GM23338 (cell line): ENCODE measurements around the gene RFNG.

Source experiments
- CREB1 ChIP-seq: fragments of 250-450 bp; sonication (Bioruptor Pico); IDR thresholded peaks from 2 replicates; pipeline ENCODE4 v1.5.0; 2020; ENCODE audit warnings: low read depth, mild to moderate bottlenecking, moderate library complexity
- EZH2 ChIP-seq: fragments of 200-600 bp; sonication (generic); IDR thresholded peaks from one replicate; pipeline ENCODE4 v1.8.0; 2017; ENCODE audit warnings: antibody characterized with exemption, mild to moderate bottlenecking, low read depth; ENCODE audit not compliant: unreplicated experiment
- EZH2phosphoT487 ChIP-seq: fragments of 200-600 bp; sonication (generic); IDR thresholded peaks from one replicate; pipeline ENCODE4 v1.8.1; 2018; ENCODE audit warnings: antibody characterized with exemption; ENCODE audit not compliant: unreplicated experiment
- JUNB ChIP-seq: IDR thresholded peaks from one replicate; pipeline ENCODE4 v1.6.1; 2016; ENCODE audit warnings: antibody characterized with exemption; ENCODE audit not compliant: unreplicated experiment
- NANOG ChIP-seq: IDR thresholded peaks from 2 replicates; pipeline ENCODE4 v1.6.1; 2016; ENCODE audit warnings: antibody characterized with exemption, borderline replicate concordance
- POLR2AphosphoS5 ChIP-seq: IDR thresholded peaks from 2 replicates; pipeline ENCODE4 v1.6.1; 2016; ENCODE audit warnings: antibody characterized with exemption, low read depth
- STAT1 ChIP-seq: IDR thresholded peaks from one replicate; pipeline ENCODE4 v1.6.1; 2016; ENCODE audit warnings: antibody characterized with exemption; ENCODE audit not compliant: unreplicated experiment
- TF ChIP-seq, protein P1 (sequence below), 2 experiments: fragments of 200-600 bp in 1 of 2; sonication (generic) in 1 of 2; conservative IDR thresholded peaks; 2 replicates each; pipeline versions ENCODE4 v1.5.1 to v1.6.1; 2016 to 2017; ENCODE audit warnings: antibody characterized with exemption in 2 of 2, low read depth in 2 of 2, mild to moderate bottlenecking in 2 of 2, moderate library complexity in 1 of 2
- TF ChIP-seq, protein P2 (sequence below): IDR thresholded peaks from one replicate; pipeline ENCODE4 v1.6.1; 2018; ENCODE audit warnings: antibody characterized with exemption; ENCODE audit not compliant: unreplicated experiment
- TF ChIP-seq, protein P3 (sequence below): IDR thresholded peaks from 2 replicates; pipeline ENCODE4 v1.6.1; 2016; ENCODE audit warnings: antibody characterized with exemption

DNA sequence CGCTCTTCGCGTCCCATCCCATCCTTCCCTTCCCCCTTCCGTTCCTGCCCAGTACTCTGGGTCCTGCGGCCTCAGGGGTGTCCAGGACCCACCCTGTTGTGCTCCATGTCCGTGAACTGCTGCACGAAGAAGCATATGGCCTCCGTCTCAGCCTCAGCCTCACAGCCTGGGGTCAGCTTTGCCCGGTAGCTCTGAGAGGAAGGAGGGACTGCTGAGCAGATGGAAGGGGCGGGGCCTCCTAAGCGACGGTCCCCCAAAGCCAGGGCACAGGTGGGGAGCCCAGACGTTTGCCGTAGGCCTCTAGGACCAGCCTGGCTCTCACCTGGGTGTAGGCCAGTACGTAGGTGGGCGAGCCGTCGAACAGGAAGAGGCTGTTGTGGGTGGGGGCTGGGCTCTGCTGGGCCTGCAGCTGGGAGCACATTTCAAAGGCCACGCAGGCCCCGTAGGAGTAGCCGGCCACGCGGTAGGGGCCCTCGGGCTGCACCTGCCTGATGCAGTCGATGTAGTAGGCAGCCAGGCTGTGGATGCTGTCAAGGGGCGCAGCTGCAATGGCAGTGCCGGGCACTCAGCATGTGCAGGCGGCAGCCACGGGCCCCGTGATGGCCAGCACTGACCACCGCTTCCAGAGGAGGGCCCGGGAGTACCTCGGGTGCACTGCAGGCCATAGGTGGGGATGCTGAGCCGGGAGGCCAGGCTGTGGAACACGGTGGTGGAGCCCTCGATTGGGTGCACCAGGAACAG is 28.6 kb upstream of the RFNG start:
- TF ChIP-seq, protein P1, sequence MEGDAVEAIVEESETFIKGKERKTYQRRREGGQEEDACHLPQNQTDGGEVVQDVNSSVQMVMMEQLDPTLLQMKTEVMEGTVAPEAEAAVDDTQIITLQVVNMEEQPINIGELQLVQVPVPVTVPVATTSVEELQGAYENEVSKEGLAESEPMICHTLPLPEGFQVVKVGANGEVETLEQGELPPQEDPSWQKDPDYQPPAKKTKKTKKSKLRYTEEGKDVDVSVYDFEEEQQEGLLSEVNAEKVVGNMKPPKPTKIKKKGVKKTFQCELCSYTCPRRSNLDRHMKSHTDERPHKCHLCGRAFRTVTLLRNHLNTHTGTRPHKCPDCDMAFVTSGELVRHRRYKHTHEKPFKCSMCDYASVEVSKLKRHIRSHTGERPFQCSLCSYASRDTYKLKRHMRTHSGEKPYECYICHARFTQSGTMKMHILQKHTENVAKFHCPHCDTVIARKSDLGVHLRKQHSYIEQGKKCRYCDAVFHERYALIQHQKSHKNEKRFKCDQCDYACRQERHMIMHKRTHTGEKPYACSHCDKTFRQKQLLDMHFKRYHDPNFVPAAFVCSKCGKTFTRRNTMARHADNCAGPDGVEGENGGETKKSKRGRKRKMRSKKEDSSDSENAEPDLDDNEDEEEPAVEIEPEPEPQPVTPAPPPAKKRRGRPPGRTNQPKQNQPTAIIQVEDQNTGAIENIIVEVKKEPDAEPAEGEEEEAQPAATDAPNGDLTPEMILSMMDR (conservative IDR thresholded peaks at IDR 0.05; ENCODE audit: low read depth in 2 of 2): no peak
- TF ChIP-seq EZH2phosphoT487 (no peak), POLR2AphosphoS5 (no peak), CREB1 (CRISPR knock-in tag) (no peak), EZH2 (no peak), JUNB (no peak), NANOG (no peak), STAT1 (no peak)
- TF ChIP-seq, protein P2, sequence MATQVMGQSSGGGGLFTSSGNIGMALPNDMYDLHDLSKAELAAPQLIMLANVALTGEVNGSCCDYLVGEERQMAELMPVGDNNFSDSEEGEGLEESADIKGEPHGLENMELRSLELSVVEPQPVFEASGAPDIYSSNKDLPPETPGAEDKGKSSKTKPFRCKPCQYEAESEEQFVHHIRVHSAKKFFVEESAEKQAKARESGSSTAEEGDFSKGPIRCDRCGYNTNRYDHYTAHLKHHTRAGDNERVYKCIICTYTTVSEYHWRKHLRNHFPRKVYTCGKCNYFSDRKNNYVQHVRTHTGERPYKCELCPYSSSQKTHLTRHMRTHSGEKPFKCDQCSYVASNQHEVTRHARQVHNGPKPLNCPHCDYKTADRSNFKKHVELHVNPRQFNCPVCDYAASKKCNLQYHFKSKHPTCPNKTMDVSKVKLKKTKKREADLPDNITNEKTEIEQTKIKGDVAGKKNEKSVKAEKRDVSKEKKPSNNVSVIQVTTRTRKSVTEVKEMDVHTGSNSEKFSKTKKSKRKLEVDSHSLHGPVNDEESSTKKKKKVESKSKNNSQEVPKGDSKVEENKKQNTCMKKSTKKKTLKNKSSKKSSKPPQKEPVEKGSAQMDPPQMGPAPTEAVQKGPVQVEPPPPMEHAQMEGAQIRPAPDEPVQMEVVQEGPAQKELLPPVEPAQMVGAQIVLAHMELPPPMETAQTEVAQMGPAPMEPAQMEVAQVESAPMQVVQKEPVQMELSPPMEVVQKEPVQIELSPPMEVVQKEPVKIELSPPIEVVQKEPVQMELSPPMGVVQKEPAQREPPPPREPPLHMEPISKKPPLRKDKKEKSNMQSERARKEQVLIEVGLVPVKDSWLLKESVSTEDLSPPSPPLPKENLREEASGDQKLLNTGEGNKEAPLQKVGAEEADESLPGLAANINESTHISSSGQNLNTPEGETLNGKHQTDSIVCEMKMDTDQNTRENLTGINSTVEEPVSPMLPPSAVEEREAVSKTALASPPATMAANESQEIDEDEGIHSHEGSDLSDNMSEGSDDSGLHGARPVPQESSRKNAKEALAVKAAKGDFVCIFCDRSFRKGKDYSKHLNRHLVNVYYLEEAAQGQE: no peak
- TF ChIP-seq, protein P3, sequence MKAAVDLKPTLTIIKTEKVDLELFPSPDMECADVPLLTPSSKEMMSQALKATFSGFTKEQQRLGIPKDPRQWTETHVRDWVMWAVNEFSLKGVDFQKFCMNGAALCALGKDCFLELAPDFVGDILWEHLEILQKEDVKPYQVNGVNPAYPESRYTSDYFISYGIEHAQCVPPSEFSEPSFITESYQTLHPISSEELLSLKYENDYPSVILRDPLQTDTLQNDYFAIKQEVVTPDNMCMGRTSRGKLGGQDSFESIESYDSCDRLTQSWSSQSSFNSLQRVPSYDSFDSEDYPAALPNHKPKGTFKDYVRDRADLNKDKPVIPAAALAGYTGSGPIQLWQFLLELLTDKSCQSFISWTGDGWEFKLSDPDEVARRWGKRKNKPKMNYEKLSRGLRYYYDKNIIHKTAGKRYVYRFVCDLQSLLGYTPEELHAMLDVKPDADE: no peak
